T-cell (primary cell): ENCODE measurements around the gene ZFYVE16. TPM values are rescaled to one million over a fixed set of nuclear protein-coding genes. Genes with fewer than 3 reads are reported as not detected.
"Not testable (repeated sequence)": the region's sequence is repeated elsewhere in the genome, so short reads cannot be mapped to it uniquely, and the experiment has no call there.

Source experiments
- ATAC-seq, 4 experiments: fragments of 200-7000 bp in 3 of 4; fragments of 150-1000 bp in 1 of 4; cut with Tn5 transposase; replicated peaks in 1 of 4; 1 replicate in 3 of 4; 2 replicates in 1 of 4; pipeline ENCODE4 v1.10.0; 2021; ENCODE audit warnings: moderate library complexity in 3 of 4, mild to moderate bottlenecking in 2 of 4, moderate number of reproducible peaks in 1 of 4
- CTCF ChIA-PET, 2 donors: fragments of 300-600 bp; sonication (Branson Sonifier 250); formaldehyde crosslinking; loops; one replicate each; lab custom pipeline; 2022; ENCODE audit warnings: antibody characterized with exemption in 2 of 2; lab: Charles Lee
- POLR2A ChIA-PET, 2 donors: fragments of 300-600 bp; sonication (Branson Sonifier 250); formaldehyde crosslinking; loops; one replicate each; lab custom pipeline; 2022; ENCODE audit warnings: antibody characterized with exemption in 2 of 2; lab: Charles Lee
- DNase-seq, 35 experiments: peaks; one replicate each; pipeline versions ENCODE4 v3.0.0 to v3.0.0-alpha.2; 2013 to 2023
- H3K27ac ChIP-seq: one replicate; pipeline ENCODE4 v1.5.1; 2013; ENCODE audit warnings: low read length
- H3K27me3 ChIP-seq, 2 experiments: replicated peaks in 1 of 2; 1 replicate in 1 of 2; 2 replicates in 1 of 2; pipeline versions ENCODE4 v1.6.1 to v1.7.0; 2013; ENCODE audit warnings: low read length in 1 of 2, mixed read lengths in 1 of 2; ENCODE audit not compliant: control insufficient read depth in 2 of 2, insufficient read depth in 2 of 2; ENCODE audit errors: extremely low read depth in 1 of 2
- H3K36me3 ChIP-seq, 2 donors: 1 replicate in 1 of 2; 2 replicates in 1 of 2; pipeline versions ENCODE4 v1.6.1 to v1.7.0; 2013; ENCODE audit warnings: low read length in 1 of 2; ENCODE audit not compliant: control insufficient read depth in 2 of 2, insufficient read depth in 1 of 2; ENCODE audit errors: extremely low read depth in 1 of 2
- H3K4me1 ChIP-seq, 2 experiments: 1 replicate in 1 of 2; 2 replicates in 1 of 2; pipeline versions ENCODE4 v1.6.1 to v1.7.0; 2013; ENCODE audit warnings: low read length in 2 of 2, mixed read lengths in 1 of 2; ENCODE audit not compliant: insufficient read depth in 2 of 2, control insufficient read depth in 1 of 2; ENCODE audit errors: extremely low read depth in 1 of 2
- H3K4me3 ChIP-seq, 2 donors: 1 replicate in 1 of 2; 2 replicates in 1 of 2; pipeline versions ENCODE4 v1.5.1 to v1.7.0; 2013; ENCODE audit warnings: mild to moderate bottlenecking in 2 of 2, low read length in 1 of 2, moderate library complexity in 1 of 2; ENCODE audit not compliant: control insufficient read depth in 1 of 2; ENCODE audit errors: extremely low read depth in 1 of 2
- H3K9me3 ChIP-seq: 2 replicates; pipeline ENCODE4 v1.7.0; 2013
- H3K27ac Mint-ChIP-seq, 2 donors: one replicate each; pipeline ENCODE4 v1.8.0; 2020 to 2021; ENCODE audit warnings: mild to moderate bottlenecking in 2 of 2, mixed read lengths in 2 of 2
- H3K27me3 Mint-ChIP-seq, 2 donors: one replicate each; pipeline ENCODE4 v1.8.0; 2021 to 2022; ENCODE audit warnings: mixed read lengths in 2 of 2
- H3K36me3 Mint-ChIP-seq: one replicate; pipeline ENCODE4 v1.8.0; 2021; ENCODE audit warnings: mixed read lengths
- H3K4me1 Mint-ChIP-seq, 3 donors: one replicate each; pipeline ENCODE4 v1.8.0; 2020 to 2022; ENCODE audit warnings: mixed read lengths in 3 of 3, mild to moderate bottlenecking in 1 of 3
- H3K4me3 Mint-ChIP-seq, 3 donors: one replicate each; pipeline ENCODE4 v1.8.0; 2020 to 2022; ENCODE audit warnings: mild to moderate bottlenecking in 3 of 3, mixed read lengths in 3 of 3, moderate library complexity in 3 of 3
- H3K9me3 Mint-ChIP-seq, 3 donors: one replicate each; pipeline ENCODE4 v1.8.0; 2020 to 2022; ENCODE audit warnings: mixed read lengths in 3 of 3
- WGBS: methylation state at CpG from one replicate; pipeline ENCODE4 v1.1.5; 2013; ENCODE audit warnings: missing lambda C conversion rate; ENCODE audit not compliant: insufficient coverage; 5-methylcytosine and 5-hydroxymethylcytosine counted together
- total RNA-seq, 35 experiments: library from RNA in 6 of 35; stranded (reverse) in 6 of 35; fragments of 120-200 nt in 1 of 35; gene quantifications; one replicate each; pipeline versions ENCODE4 v1.2.1 to v1.2.4 and lab custom pipeline; 2013 to 2026

The ZFYVE16 gene
- total RNA-seq, 5 donors from 2014 or later (not counting 1 experiment from before 2014, with no cell fraction given): 14.6 to 17.9 (median 17.0) TPM

DNA sequence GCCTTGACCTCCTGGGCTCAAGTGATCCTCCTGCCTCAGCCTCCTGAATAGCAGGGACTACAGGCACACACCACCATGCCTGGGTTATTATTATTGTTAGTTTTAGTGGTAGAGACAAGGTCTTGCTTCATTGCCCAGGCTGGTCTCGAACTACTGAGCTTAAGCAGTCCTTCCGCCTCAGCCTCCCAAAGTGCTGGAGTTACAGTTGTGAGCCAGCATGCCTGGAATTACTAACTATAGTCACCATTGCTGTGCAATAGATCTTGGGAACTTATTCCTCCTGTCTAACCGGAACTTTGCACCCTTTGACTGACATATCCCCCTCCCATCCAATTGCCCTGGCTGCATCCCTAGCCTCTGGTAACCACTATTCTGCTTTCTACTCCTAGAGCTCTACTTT lies 83.4 kb downstream of the ZFYVE16 start:
- Mint-ChIP-seq H3K27ac (no peak overlapping the region), H3K27me3 (peaks cover under 1 to 15% of the 10 kb centered on the region in 2 donors), H3K36me3 (no peaks in the 10 kb centered on the region), H3K4me1 (peaks cover 16 to 23% (median 19%) of the 10 kb centered on the region in 3 donors), H3K9me3 (no peaks in the 10 kb centered on the region), H3K4me3 (no peak overlapping the region)
- H3K4me3 ChIP-seq: no peak overlapping the region
- CTCF ChIA-PET: no interaction called here
- no peaks in the 10 kb centered on the region for H3K9me3 ChIP-seq
- H3K27me3 ChIP-seq: peaks cover 0 to 20% of the 10 kb centered on the region in 2 experiments
- H3K4me1 ChIP-seq: peaks cover 3 to 14% of the 10 kb centered on the region in 2 experiments
- H3K36me3 ChIP-seq: no peaks in the 10 kb centered on the region
- H3K27ac ChIP-seq: no peak overlapping the region
- POLR2A ChIA-PET: no interaction called here
- WGBS: 74% methylated on average over 3 of the region's 3 CpGs
- DNase-seq (no peak), ATAC-seq (no peak)

DNA sequence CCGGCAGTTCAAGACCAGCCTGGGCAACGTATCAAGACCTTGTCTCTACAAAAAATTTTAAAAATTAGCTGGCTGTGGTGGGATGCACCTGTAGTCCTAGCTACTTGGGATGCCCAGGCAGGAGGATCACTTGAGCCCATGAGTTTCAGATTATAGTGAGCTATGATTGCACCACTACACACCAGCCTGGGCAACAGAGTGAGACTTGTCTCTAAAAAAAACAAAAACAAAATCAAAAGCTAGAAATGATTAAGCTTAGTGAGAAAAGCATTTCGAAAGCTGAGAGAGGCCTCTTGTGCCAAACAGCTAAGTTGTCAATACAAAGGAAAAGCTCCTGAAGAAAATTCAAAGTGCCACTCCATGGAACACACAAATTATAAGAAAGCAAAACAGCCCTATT lies 84.9 kb downstream of the ZFYVE16 start:
- no peak for DNase-seq
- no peaks in the 10 kb centered on the region for H3K9me3 Mint-ChIP-seq
- POLR2A ChIA-PET: no interaction called here

GRCh38 chr5:80493443-80493842 lies 85.6 kb downstream of the ZFYVE16 start:
- POLR2A ChIA-PET, H3K36me3 ChIP-seq, ATAC-seq, H3K4me3 ChIP-seq, H3K9me3 Mint-ChIP-seq, H3K27me3 Mint-ChIP-seq, H3K4me1 Mint-ChIP-seq, DNase-seq, H3K36me3 Mint-ChIP-seq, H3K27ac ChIP-seq, H3K4me3 Mint-ChIP-seq, H3K9me3 ChIP-seq, H3K4me1 ChIP-seq, H3K27ac Mint-ChIP-seq: not testable (repeated sequence)
- WGBS: 81% methylated on average over 2 of the region's 7 CpGs
- H3K27me3 ChIP-seq: peaks cover 0 to 16% of the 10 kb centered on the region in 2 experiments
- CTCF ChIA-PET: interaction anchor here in 1 of 2 donors (0.9 kb wide), 1 partner anchor 12 kb away, joined by 3 read pairs; no protein-coding TSS in a partner anchor

More for the DNA sequence above, 84.9 kb downstream of the ZFYVE16 start:
- no peak overlapping the region for H3K4me3 Mint-ChIP-seq
- CTCF ChIA-PET: interaction anchor here in 1 of 2 donors (0.9 kb wide), 1 partner anchor 11 kb away, joined by 3 read pairs; no protein-coding TSS in a partner anchor
- H3K36me3 ChIP-seq: no peaks in the 10 kb centered on the region
- no peak for ATAC-seq
- H3K27me3 ChIP-seq: peaks cover 0 to 20% of the 10 kb centered on the region in 2 experiments
- no peaks in the 10 kb centered on the region for H3K36me3 Mint-ChIP-seq
- H3K4me1 ChIP-seq: peaks cover 0 to 7% of the 10 kb centered on the region in 2 experiments
- H3K27ac Mint-ChIP-seq: no peak overlapping the region
- H3K4me1 Mint-ChIP-seq: peaks cover 5 to 10% (median 9%) of the 10 kb centered on the region in 3 donors
- H3K9me3 ChIP-seq: no peaks in the 10 kb centered on the region
- H3K27ac ChIP-seq: no peak overlapping the region
- no CpG with 5 or more reads among the region's 3 CpGs for WGBS
- H3K27me3 Mint-ChIP-seq: peaks cover 4 to 7% of the 10 kb centered on the region in 2 donors
- H3K4me3 ChIP-seq: no peak overlapping the region

DNA sequence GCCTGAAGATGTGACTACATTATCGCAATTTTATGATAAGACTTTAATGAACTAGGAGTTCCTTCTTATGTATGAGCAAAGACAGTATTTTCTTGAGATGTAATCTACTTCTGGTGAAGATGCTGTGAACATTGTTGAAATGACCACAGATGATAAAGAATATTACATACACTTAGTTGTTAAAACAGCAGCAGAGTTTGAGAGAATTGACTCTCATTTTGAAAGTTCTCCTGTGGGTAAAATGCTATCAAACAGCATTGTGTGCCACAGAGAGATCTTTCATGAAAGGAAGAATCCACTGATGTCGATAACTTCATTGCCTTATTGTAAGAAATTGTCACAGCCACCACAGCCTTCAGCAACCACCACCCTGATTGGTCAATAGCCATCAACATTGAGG lies 88.0 kb downstream of the ZFYVE16 start:
- ATAC-seq (no peak), DNase-seq (no peak)
- Mint-ChIP-seq H3K36me3 (no peaks in the 10 kb centered on the region), H3K9me3 (no peaks in the 10 kb centered on the region), H3K27ac (no peak overlapping the region), H3K4me1 (no peaks in the 10 kb centered on the region), H3K27me3 (peaks cover 0 to 4% of the 10 kb centered on the region in 2 donors), H3K4me3 (no peak overlapping the region)
- CTCF ChIA-PET: no interaction called here
- Histone ChIP-seq H3K4me1 (no peaks in the 10 kb centered on the region), H3K27ac (no peak overlapping the region), H3K4me3 (no peak overlapping the region), H3K36me3 (no peaks in the 10 kb centered on the region), H3K9me3 (no peaks in the 10 kb centered on the region), H3K27me3 (peaks cover 0 to 7% of the 10 kb centered on the region in 2 experiments)
- 100% methylated on average over 1 of the region's 2 CpGs for WGBS
- POLR2A ChIA-PET: interaction anchor here in 1 of 2 donors (0.7 kb wide), 1 partner anchor 1177 kb away, joined by 15 read pairs; no protein-coding TSS in a partner anchor

DNA sequence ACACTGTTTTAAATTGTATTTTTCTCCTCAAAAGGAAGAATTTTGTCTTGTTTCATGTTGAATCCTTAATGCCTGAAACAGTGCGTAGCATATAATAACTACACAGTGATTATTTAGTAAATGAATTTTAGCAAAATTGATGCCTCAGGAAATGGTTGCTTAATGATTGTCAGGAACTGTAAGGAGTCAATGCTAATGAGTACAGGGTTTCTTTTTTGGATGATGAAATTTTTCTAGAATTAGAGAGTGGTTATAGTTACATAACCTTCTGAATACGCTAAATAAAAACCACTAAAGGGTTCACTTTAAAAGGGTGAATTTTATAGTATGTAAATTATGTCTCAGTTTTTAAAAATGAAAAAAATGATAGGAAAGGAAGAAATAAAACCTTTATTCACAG lies 94.9 kb downstream of the ZFYVE16 start:
- Histone ChIP-seq H3K4me1 (no peaks in the 10 kb centered on the region), H3K4me3 (no peak overlapping the region), H3K27ac (no peak overlapping the region), H3K36me3 (no peaks in the 10 kb centered on the region), H3K9me3 (no peaks in the 10 kb centered on the region), H3K27me3 (no peaks in the 10 kb centered on the region)
- Mint-ChIP-seq H3K27ac (no peak overlapping the region), H3K36me3 (no peaks in the 10 kb centered on the region), H3K27me3 (no peaks in the 10 kb centered on the region), H3K9me3 (no peaks in the 10 kb centered on the region), H3K4me1 (peaks cover 0 to 7% (median 6%) of the 10 kb centered on the region in 3 donors), H3K4me3 (no peak overlapping the region)
- DNase-seq (no peak), ATAC-seq (no peak)
- CTCF ChIA-PET: no interaction called here
- WGBS: no CpG with 5 or more reads among the region's 2 CpGs
- POLR2A ChIA-PET: no interaction called here

DNA sequence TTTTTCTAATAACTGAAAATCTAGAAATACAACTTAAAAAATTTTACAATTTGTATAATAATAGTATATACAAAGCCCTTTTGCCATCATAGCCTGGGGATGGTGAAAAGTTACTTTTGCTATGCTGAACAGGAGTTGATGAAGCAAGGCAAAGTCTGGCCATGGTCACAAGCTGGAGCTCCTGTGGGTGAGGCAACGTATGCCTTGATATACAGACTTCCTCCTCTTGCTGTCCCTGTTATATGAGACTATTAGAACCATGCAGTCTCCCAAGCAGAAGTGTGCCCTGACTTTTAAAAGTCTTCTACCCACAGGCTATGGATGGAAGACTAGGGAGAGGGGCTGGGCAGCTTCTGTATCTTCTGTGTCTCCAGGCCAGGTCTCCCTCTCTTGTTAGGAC lies 95.8 kb downstream of the ZFYVE16 start:
- ChIA-PET POLR2A (no interaction called here), CTCF (no interaction called here)
- Mint-ChIP-seq H3K9me3 (no peaks in the 10 kb centered on the region), H3K36me3 (no peaks in the 10 kb centered on the region), H3K4me3 (no peak overlapping the region), H3K4me1 (peaks cover 0 to 7% (median 6%) of the 10 kb centered on the region in 3 donors), H3K27me3 (no peaks in the 10 kb centered on the region), H3K27ac (peak overlapping the region in 1 of 2 donors; percentile 76)
- H3K4me3 ChIP-seq: no peak overlapping the region
- DNase-seq (no peak), ATAC-seq (no peak)
- H3K27me3 ChIP-seq: no peaks in the 10 kb centered on the region
- H3K9me3 ChIP-seq: no peaks in the 10 kb centered on the region
- no peaks in the 10 kb centered on the region for H3K4me1 ChIP-seq
- no peaks in the 10 kb centered on the region for H3K36me3 ChIP-seq
- H3K27ac ChIP-seq: no peak overlapping the region
- no CpG with 5 or more reads among the region's 1 CpG for WGBS
